PC-9 (cell line): ENCODE data around the gene CAPN5. TPM values are rescaled to one million over a fixed set of nuclear protein-coding genes. Genes with fewer than 3 reads are reported as not detected.

Experiments
- BruUV-seq: library from RNA; stranded (reverse); fragments of 400-500 nt; replicated peaks from 2 replicates; lab custom pipeline; 2021; lab: Mats Ljungman, UMichigan
- CTCF ChIA-PET: fragments of 300-600 bp; sonication (Branson Sonifier 250); formaldehyde crosslinking; loops from one replicate; lab custom pipeline; 2022; ENCODE audit warnings: antibody characterized with exemption; lab: Charles Lee
- POLR2A ChIA-PET: fragments of 300-600 bp; sonication (Branson Sonifier 250); formaldehyde crosslinking; loops from one replicate; lab custom pipeline; 2022; ENCODE audit warnings: antibody characterized with exemption; ENCODE audit not compliant: unreplicated experiment; lab: Charles Lee
- DNase-seq, 2 experiments: peaks; one replicate each; pipeline versions ENCODE4 v3.0.0 to v3.0.0-alpha.2; 2015 to 2022; ENCODE audit warnings: mixed read lengths in 1 of 2
- H2AFZ ChIP-seq: fragments of 200-600 bp; sonication (generic); 2 replicates; pipeline ENCODE4 v1.8.1; 2017; ENCODE audit warnings: antibody characterized with exemption
- H3F3A ChIP-seq: fragments of 200-600 bp; sonication (generic); 2 replicates; pipeline ENCODE4 v1.8.1; 2017; ENCODE audit warnings: antibody characterized with exemption, mild to moderate bottlenecking, low read depth; ENCODE audit not compliant: insufficient read depth
- H3K27ac ChIP-seq: fragments of 200-600 bp; sonication (generic); 2 replicates; pipeline ENCODE4 v1.6.1; 2016; ENCODE audit warnings: mixed run types
- H3K27me3 ChIP-seq: fragments of 200-600 bp; sonication (generic); 2 replicates; pipeline ENCODE4 v1.6.1; 2016; ENCODE audit warnings: low read depth, mixed run types; ENCODE audit not compliant: insufficient read depth
- H3K36me3 ChIP-seq: fragments of 200-600 bp; sonication (generic); 2 replicates; pipeline ENCODE4 v1.6.1; 2016; ENCODE audit warnings: low read depth, mixed run types
- H3K4me1 ChIP-seq: fragments of 200-600 bp; sonication (generic); replicated peaks from 2 replicates; pipeline ENCODE4 v1.6.1; 2016; ENCODE audit warnings: mixed run types; ENCODE audit not compliant: insufficient read depth
- H3K4me2 ChIP-seq: fragments of 200-600 bp; sonication (generic); 2 replicates; pipeline ENCODE4 v1.6.1; 2017; ENCODE audit warnings: mixed run types
- H3K4me3 ChIP-seq: fragments of 200-600 bp; sonication (generic); 2 replicates; pipeline ENCODE4 v1.6.1; 2016; ENCODE audit warnings: mixed run types
- H3K79me2 ChIP-seq: fragments of 200-600 bp; sonication (generic); 2 replicates; pipeline ENCODE4 v1.6.1; 2017; ENCODE audit warnings: low read depth, mixed run types
- H3K9me2 ChIP-seq: fragments of 200-600 bp; sonication (generic); 2 replicates; pipeline ENCODE4 v1.8.1; 2017; ENCODE audit warnings: mild to moderate bottlenecking; ENCODE audit not compliant: insufficient read depth
- H3K9me3 ChIP-seq: fragments of 200-600 bp; sonication (generic); 2 replicates; pipeline ENCODE4 v1.8.1; 2016; ENCODE audit warnings: low read depth; ENCODE audit not compliant: insufficient read depth
- H4K20me1 ChIP-seq: fragments of 200-600 bp; sonication (generic); 2 replicates; pipeline ENCODE4 v1.8.1; 2017; ENCODE audit not compliant: insufficient read depth
- EZH2 ChIP-seq: fragments of 200-600 bp; sonication (generic); IDR thresholded peaks from 2 replicates; pipeline ENCODE4 v1.8.0; 2017; ENCODE audit warnings: antibody characterized with exemption, low read depth
- intact Hi-C: fragments of 100-400 bp; cut with micrococcal nuclease; formaldehyde crosslinking; loops from one replicate; pipeline ENCODE4 v1.10.0; 2022; ENCODE audit not compliant: unreplicated experiment
- total RNA-seq: library from RNA; stranded (reverse); gene quantifications from 2 replicates; pipeline ENCODE4 v1.2.3, GENCODE V29; 2021
- TF ChIP-seq, protein P1 (sequence below): fragments of 200-600 bp; sonication (generic); conservative IDR thresholded peaks from 2 replicates; pipeline ENCODE4 v1.6.1; 2017; ENCODE audit warnings: mixed run types, antibody characterized with exemption, mild to moderate bottlenecking, moderate library complexity

CAPN5 gene
- total RNA-seq, 1 experiment from 2014 or later, result 9.9 TPM

DNA sequence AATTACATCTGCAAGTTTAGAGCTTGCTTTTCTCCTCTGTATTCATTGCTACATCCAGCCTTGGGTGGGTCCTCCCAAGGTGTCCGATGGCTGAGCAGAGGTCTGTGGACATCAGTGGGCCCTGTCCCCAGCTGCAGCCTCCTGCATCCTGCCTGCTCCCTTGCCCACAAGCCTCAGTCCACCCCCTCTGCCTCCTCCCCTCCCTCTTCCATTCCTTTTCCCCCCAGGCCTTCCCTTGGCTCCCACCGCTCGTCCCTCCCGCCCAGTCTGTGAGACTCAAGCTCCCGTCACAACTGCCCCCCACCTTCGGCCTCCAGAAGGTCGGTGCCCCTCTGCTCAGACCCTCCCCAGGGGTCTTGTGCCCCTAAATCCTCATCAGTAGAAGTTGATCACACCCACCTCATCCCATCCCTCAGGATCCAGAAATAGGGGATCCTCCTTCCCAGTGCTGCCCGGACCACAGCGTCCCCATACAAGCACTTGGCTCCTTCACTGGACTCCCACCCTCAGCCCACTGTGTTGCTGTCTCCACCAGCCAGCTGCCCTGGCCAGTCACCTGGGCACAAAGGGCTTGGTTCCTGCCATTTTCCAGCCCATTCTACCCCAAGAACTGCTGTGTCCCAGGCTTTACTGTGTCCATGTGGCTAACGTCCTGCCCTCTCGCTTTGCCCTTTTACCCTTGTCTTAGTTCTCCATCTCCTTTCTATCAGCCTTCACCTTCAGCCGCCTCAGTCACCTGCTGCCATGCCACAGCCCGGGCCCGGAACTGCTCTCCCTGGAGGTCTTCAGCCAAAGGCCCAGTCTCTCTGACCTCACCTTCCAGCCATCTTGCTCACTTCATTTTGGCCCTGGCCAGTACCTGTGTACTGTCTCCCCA is 33.6 kb downstream of the CAPN5 start:
- DNase-seq, result no peak
- Histone ChIP-seq H3F3A (peaks cover 8% of the 10 kb centered on the region; the same call in 1 of the 2 replicates), H3K4me3 (no peak overlapping the region), H3K9me3 (no peaks in the 10 kb centered on the region), H3K27me3 (no peaks in the 10 kb centered on the region), H3K4me2 (no peak overlapping the region), H2AFZ (no peak overlapping the region), H3K36me3 (no peaks in the 10 kb centered on the region), H3K27ac (no peak overlapping the region), H3K79me2 (no peaks in the 10 kb centered on the region), H3K4me1 (0 out of 2 replicates have a peak, but pooled peaks cover 3% of the 10 kb centered on the region), H3K9me2 (no peaks in the 10 kb centered on the region), H4K20me1 (no peaks in the 10 kb centered on the region)
- intact Hi-C loops, result no loop called here
- CTCF ChIA-PET, result interaction anchor here (1.3 to 1.5 kb wide), 2 partner anchors 9 to 35 kb away, joined by 8 to 9 read pairs; no protein-coding TSS in a partner anchor
- POLR2A ChIA-PET, result no interaction called here
- no peak for TF ChIP-seq EZH2
- TF ChIP-seq, protein P1, sequence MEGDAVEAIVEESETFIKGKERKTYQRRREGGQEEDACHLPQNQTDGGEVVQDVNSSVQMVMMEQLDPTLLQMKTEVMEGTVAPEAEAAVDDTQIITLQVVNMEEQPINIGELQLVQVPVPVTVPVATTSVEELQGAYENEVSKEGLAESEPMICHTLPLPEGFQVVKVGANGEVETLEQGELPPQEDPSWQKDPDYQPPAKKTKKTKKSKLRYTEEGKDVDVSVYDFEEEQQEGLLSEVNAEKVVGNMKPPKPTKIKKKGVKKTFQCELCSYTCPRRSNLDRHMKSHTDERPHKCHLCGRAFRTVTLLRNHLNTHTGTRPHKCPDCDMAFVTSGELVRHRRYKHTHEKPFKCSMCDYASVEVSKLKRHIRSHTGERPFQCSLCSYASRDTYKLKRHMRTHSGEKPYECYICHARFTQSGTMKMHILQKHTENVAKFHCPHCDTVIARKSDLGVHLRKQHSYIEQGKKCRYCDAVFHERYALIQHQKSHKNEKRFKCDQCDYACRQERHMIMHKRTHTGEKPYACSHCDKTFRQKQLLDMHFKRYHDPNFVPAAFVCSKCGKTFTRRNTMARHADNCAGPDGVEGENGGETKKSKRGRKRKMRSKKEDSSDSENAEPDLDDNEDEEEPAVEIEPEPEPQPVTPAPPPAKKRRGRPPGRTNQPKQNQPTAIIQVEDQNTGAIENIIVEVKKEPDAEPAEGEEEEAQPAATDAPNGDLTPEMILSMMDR, result no peak
- no TSS peak for BruUV-seq

DNA sequence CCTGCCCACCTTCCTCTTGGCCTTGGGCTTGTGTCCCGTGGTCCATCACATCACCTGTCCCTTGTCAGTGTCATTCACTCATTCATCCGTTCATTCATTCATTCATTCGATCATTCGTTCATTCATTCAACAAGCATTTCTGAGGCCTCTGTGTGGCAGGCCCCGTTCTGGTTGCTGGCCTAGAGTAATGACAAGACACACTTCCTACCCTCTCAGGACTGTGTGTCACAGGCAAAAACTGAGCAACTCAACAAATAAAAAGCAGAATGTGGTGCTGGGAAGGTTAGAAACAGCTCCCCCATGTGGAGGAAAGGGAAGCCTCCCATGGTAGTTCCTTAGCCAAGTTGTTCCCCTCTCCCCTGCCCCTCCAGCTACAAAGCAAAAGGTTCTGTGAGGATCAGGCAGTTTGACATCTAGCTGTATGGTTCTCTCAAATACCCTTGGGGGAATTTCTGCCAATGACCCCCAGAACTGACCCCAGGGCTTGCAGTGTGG is 34.3 kb downstream of the CAPN5 start:
- POLR2A ChIA-PET, result no interaction called here
- Histone ChIP-seq H3K4me2 (no peak overlapping the region), H3K79me2 (no peaks in the 10 kb centered on the region), H3K27me3 (no peaks in the 10 kb centered on the region), H3F3A (peaks cover 8% of the 10 kb centered on the region; the same call in 1 of the 2 replicates), H2AFZ (no peak overlapping the region), H3K36me3 (no peaks in the 10 kb centered on the region), H3K4me3 (no peak overlapping the region), H4K20me1 (no peaks in the 10 kb centered on the region), H3K4me1 (peaks cover 5% of the 10 kb centered on the region), H3K9me2 (no peaks in the 10 kb centered on the region), H3K27ac (no peak overlapping the region), H3K9me3 (no peaks in the 10 kb centered on the region)
- no peak for DNase-seq
- intact Hi-C loops, result no loop called here
- CTCF ChIA-PET, result interaction anchor here (1.5 kb wide), 1 partner anchor 10 kb away, joined by 9 read pairs; no protein-coding TSS in a partner anchor
- no TSS peak for BruUV-seq
- no peak for TF ChIP-seq EZH2
- TF ChIP-seq, protein P1, result peak; percentile 71

DNA sequence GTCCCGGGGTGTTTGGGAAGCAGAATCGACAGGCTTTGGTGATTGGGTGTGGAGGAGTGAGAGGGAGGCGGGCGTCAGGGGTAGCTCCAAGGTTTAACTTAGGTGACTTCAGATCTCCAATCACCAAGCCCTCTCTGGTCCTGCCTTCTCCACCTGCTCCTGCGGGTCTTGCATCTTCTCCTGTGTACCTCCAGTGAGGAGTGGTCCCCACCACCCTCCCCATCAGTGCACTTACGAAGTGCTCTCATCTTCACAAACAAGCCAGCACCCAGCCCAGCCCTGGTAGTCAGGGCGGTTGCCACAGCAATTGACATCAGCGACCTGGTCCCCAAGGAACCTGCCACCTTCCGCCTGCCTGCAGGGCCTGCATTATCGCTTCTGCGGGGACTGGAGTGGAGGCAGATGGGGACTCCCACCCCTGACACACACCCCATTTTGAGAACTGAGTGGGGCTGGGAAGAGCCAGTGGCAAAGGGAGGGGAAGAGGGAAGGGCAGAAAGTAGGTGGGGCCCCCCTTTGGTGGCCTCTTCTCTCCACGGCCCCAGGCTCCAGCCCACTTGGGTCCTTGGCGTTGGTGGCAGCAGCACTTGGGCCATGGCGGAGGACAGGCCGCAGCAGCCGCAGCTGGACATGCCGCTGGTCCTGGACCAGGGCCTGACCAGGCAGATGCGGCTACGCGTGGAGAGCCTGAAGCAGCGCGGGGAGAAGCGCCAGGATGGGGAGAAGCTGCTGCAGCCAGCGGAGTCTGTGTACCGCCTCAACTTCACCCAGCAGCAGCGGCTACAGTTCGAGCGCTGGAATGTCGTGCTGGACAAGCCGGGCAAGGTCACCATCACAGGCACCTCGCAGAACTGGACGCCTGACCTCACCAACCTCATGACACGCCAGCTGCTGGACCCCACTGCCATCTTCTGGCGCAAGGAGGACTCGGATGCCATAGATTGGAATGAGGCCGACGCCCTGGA is 35.8 kb downstream of the CAPN5 start, which contains the start of gene OMP:
Gene OMP, plus strand, starts transcription at position 595 of the 965 bp plus-strand sequence. Its CDS starts 0 bp downstream, at position 595.
- POLR2A ChIA-PET, result no interaction called here
- H4K20me1 ChIP-seq, result no peaks in the 10 kb centered on the region

More for the DNA sequence above, 35.8 kb downstream of the CAPN5 start, which contains the start of gene OMP:
- DNase-seq, result no peak
- Histone ChIP-seq H3K4me2 (no peak within 1 kb of the TSS), H3K9me3 (no peaks in the 10 kb centered on the region), H2AFZ (no peak within 1 kb of the TSS), H3K9me2 (no peaks in the 10 kb centered on the region), H3F3A (no peaks in the 10 kb centered on the region), H3K4me1 (peaks cover 16% of the 10 kb centered on the region), H3K79me2 (no peaks in the 10 kb centered on the region), H3K36me3 (no peaks in the 10 kb centered on the region), H3K4me3 (no peak within 1 kb of the TSS), H3K27ac (no peak within 1 kb of the TSS), H3K27me3 (no peaks in the 10 kb centered on the region)
- intact Hi-C loops, result no loop called here
- CTCF ChIA-PET, result interaction anchor here (0.6 to 1.5 kb wide), 2 partner anchors 11 to 25 kb away, joined by 3 to 9 read pairs; no protein-coding TSS in a partner anchor
- no TSS peak for BruUV-seq
- TF ChIP-seq, protein P1, result no peak
- TF ChIP-seq EZH2, result no peak
